DOHH2 (cell line): ENCODE measurements around the gene CATSPERB.

Experiments used
- EZH2phosphoT487 ChIP-seq: fragments of 200-600 bp; sonication (generic); IDR thresholded peaks from 2 replicates; pipeline ENCODE4 v1.6.1; 2017; ENCODE audit warnings: borderline replicate concordance, mild to moderate bottlenecking, antibody characterized with exemption, low read length, moderate library complexity, mixed read lengths
- TF ChIP-seq, protein P1 (sequence below): fragments of 200-600 bp; sonication (generic); IDR thresholded peaks from one replicate; pipeline ENCODE4 v1.5.1; 2014; ENCODE audit warnings: antibody characterized with exemption, mild to moderate bottlenecking, low read depth, low read length; ENCODE audit not compliant: poor library complexity, severe bottlenecking

GRCh38 chr14:91745344-91745743 is 13.5 kb upstream of the CATSPERB start:
- TF ChIP-seq, protein P1, sequence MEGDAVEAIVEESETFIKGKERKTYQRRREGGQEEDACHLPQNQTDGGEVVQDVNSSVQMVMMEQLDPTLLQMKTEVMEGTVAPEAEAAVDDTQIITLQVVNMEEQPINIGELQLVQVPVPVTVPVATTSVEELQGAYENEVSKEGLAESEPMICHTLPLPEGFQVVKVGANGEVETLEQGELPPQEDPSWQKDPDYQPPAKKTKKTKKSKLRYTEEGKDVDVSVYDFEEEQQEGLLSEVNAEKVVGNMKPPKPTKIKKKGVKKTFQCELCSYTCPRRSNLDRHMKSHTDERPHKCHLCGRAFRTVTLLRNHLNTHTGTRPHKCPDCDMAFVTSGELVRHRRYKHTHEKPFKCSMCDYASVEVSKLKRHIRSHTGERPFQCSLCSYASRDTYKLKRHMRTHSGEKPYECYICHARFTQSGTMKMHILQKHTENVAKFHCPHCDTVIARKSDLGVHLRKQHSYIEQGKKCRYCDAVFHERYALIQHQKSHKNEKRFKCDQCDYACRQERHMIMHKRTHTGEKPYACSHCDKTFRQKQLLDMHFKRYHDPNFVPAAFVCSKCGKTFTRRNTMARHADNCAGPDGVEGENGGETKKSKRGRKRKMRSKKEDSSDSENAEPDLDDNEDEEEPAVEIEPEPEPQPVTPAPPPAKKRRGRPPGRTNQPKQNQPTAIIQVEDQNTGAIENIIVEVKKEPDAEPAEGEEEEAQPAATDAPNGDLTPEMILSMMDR, result no peak
- no peak for TF ChIP-seq EZH2phosphoT487
